Activated CD4-positive, alpha-beta T cell treated with anti-CD3 and anti-CD28 coated beads, Interleukin-2, amount 10 ng/mL, durations not matched to agents 7 days and 5 days (primary cell): ENCODE data around the gene DAZAP2. TPM values are rescaled to one million over a fixed set of nuclear protein-coding genes. Genes with fewer than 3 reads are reported as not detected.
A peak's percentile ranks its signal among the peaks of the same experiment; 100 is the strongest.
"Not testable (repeated sequence)": the region's sequence is repeated elsewhere in the genome, so short reads cannot be mapped to it uniquely, and the experiment has no call there.

ENCODE experiments used
- CTCF ChIA-PET: fragments of 350-600 bp; sonication (Branson Sonifier 250); formaldehyde crosslinking; loops from one replicate; lab custom pipeline; 2021; ENCODE audit warnings: antibody characterized with exemption; lab: Charles Lee
- POLR2A ChIA-PET: fragments of 350-600 bp; sonication (Branson Sonifier 250); formaldehyde crosslinking; loops from one replicate; lab custom pipeline; 2021; ENCODE audit warnings: antibody characterized with exemption; lab: Charles Lee
- DNase-seq: peaks from one replicate; pipeline ENCODE4 v3.0.0-alpha.2; 2020
- H3K27ac Mint-ChIP-seq: one replicate; pipeline ENCODE4 v1.8.0; 2021; ENCODE audit warnings: mild to moderate bottlenecking, moderate library complexity, mixed read lengths
- H3K27me3 Mint-ChIP-seq: one replicate; pipeline ENCODE4 v1.8.0; 2021; ENCODE audit warnings: mixed read lengths
- H3K36me3 Mint-ChIP-seq: one replicate; pipeline ENCODE4 v1.8.0; 2021; ENCODE audit warnings: low read depth, mixed read lengths
- H3K4me1 Mint-ChIP-seq: one replicate; pipeline ENCODE4 v1.8.0; 2021; ENCODE audit warnings: mixed read lengths
- H3K4me3 Mint-ChIP-seq: one replicate; pipeline ENCODE4 v1.8.0; 2021; ENCODE audit warnings: mild to moderate bottlenecking, moderate library complexity, mixed read lengths
- H3K9me3 Mint-ChIP-seq: one replicate; pipeline ENCODE4 v1.8.0; 2021; ENCODE audit warnings: mixed read lengths
- total RNA-seq, 2 experiments: library from RNA; stranded (reverse); gene quantifications; one replicate each; pipeline ENCODE4 v1.2.3, GENCODE V29; 2021

Gene DAZAP2
- total RNA-seq, 2 experiments from 2014 or later: 219 to 260 TPM

DNA sequence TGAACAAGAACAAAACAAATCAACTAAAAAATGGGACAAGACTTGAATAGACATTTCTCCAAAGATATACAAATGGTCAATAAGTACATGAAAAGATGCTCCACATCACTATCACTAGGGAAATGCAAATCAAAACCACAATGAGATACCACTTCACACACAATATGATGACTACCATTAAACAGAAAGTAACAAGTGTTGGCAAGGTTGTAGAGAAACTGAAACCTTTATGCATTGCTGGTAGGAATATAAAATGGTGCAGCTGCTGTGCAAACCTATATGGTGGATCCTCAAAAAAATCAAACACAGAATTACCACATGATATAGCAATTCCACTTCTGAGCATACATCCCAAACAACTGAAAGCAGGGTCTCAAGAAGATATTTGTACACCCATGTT is 26.4 kb downstream of the DAZAP2 start:
- Mint-ChIP-seq H3K9me3 (no peaks in the 10 kb centered on the region), H3K36me3 (peaks cover 4% of the 10 kb centered on the region), H3K27me3 (peaks cover 9% of the 10 kb centered on the region), H3K27ac (no peak overlapping the region), H3K4me1 (peaks cover 31% of the 10 kb centered on the region), H3K4me3 (no peak overlapping the region)
- CTCF ChIA-PET: no interaction called here
- DNase-seq: no peak
- POLR2A ChIA-PET: no interaction called here

DNA sequence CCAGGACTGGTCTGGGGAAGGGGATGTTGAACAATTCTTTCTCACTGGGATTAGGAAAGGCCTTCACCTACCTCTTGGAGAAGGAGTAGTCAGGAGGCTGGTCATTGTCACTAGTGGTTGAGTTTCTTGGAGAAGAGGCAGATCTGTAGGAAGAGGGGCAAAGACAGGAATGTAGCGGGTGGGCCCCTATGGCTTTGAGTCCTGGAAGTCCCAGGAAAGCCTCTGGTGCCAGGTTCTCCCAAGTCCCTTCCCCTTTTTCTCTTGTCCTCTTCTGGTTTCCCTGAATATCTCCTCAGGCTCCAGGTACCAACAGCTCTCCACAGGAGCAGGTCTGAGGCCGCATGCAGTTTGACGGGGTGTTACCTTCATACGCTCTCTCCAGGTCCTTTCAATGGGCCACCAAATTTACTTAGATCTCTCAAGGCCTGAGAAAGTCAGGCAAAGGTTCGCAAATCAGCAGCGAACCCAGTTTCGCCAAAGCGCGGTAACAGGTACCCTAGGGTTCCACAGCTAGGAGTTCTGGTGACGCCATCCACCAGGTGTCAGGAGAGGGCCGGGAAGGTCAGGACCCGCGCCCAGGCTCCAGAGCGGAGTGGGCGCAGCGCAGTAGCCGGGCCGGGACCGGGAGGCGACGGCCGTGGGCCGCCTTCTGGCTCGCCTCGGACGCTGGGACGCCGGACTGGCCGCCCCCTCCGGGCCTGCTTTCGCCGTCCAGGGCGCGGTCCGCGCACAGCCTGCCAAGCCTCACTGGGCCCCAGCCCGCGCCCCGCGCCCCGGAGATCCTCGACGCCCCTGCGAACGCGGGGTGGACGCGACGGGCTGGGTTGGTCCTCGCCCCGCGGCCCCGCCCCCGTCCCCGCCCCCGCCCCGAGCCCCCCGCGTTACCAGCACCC is 30.8 kb downstream of the DAZAP2 start:
- CTCF ChIA-PET: interaction anchor here (0.5 to 2.6 kb wide), 10 partner anchors 17 to 1130 kb away, joined by 3 to 20 read pairs (median 3); no protein-coding TSS in a partner anchor
- POLR2A ChIA-PET: no interaction called here
- Mint-ChIP-seq H3K27ac (peak overlapping the region; percentile 77), H3K9me3 (no peaks in the 10 kb centered on the region), H3K4me3 (peak overlapping the region; percentile 68), H3K4me1 (peaks cover 32% of the 10 kb centered on the region), H3K36me3 (peaks cover 4% of the 10 kb centered on the region), H3K27me3 (peaks cover 26% of the 10 kb centered on the region)
- DNase-seq: peak; percentile 64

DNA sequence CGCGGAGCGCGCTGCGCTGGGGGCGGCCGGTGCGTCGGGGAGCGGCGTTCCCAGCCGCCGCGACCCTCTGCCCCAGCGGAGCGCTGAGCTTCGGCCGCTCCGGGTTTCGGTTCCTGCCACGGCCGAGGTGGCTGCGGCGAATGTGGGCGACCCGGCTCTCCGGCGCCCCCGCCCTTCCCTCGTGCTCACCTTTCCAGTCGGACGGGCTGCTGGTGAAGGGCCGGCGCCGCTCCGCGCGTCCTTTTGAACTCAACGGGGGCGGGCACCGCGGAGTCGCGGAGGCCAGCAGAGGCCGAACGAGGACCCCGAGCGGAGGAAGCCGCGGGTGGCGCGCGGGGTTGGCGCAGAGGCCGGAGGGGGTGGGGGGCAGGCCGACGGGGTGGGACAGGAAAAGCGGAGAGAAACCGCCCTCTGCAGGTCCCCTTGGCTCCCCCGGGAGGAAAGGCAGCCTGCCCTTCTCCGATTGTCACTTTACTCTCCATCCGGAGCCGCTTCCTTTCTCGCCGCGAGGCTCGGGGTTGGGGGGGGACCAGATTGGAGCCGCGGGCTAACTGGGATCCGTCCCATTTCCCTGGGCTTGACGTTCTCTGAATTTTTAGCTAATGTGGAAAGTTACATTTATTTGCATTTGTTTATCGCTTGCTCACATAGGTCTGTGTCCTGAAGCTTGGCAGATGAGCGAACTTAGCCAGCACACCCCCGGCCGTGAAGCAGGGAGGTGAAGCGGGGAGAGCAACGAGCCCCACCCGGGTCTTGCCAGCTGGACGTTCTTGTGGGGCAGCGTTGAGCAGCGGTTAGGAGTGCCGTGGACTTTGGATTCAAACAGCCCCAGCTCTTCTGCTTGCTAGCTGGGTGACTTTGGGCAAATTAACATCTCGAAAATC is 31.7 kb downstream of the DAZAP2 start, which contains the start of gene SMAGP:
SMAGP (minus strand) TSS at position 349 of the 884 bp plus-strand sequence. CDS start 1,137 bp downstream, outside the sequence.
- Mint-ChIP-seq H3K27ac (peak within 1 kb of the TSS; percentile 64), H3K27me3 (peaks cover 26% of the 10 kb centered on the region), H3K9me3 (no peaks in the 10 kb centered on the region), H3K4me3 (peak within 1 kb of the TSS; percentile 75), H3K36me3 (peaks cover 4% of the 10 kb centered on the region), H3K4me1 (peaks cover 26% of the 10 kb centered on the region)
- CTCF ChIA-PET: interaction anchor here (0.6 to 2.6 kb wide), 10 partner anchors 16 to 1130 kb away, joined by 3 to 20 read pairs (median 3); no protein-coding TSS in a partner anchor
- POLR2A ChIA-PET: interaction anchor here (0.5 kb wide), 1 partner anchor 347 kb away, joined by 5 read pairs; no protein-coding TSS in a partner anchor
- peak; percentile 44 for DNase-seq

DNA sequence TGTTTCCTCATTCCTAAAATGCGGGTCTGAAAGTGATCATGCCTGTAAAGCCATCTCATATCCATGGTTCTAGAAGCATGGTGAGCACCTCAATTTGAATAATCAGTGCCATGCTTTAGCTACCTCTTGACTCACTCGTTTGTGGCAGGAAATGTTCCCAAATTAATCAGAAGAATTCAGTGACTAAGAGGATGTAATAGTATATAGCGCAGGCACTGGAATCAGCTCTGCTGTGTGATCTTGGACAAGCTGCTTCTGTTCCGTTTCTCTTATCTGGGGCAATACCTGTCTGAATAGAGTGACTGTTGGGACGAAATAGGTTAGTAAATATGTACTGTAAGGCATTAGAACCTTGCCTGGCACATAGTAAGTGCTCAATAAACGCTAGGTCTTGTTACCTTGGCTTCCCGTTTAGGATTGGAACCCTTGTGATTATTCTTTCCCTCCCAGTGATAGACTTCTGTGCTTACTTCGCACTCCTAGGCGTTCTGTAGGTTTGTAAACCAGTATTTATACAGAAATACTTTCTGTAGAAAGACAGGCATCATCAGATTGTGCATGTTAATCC is 32.4 kb downstream of the DAZAP2 start:
- H3K27ac Mint-ChIP-seq: peak overlapping the region; percentile 64
- H3K9me3 Mint-ChIP-seq: no peaks in the 10 kb centered on the region
- H3K4me3 Mint-ChIP-seq: peak overlapping the region; percentile 75
- POLR2A ChIA-PET: no interaction called here
- peaks cover 26% of the 10 kb centered on the region for H3K27me3 Mint-ChIP-seq
- CTCF ChIA-PET: interaction anchor here (0.7 to 2.6 kb wide), 6 partner anchors 15 to 80 kb away, joined by 3 to 20 read pairs (median 3); no protein-coding TSS in a partner anchor
- H3K4me1 Mint-ChIP-seq: peaks cover 20% of the 10 kb centered on the region
- DNase-seq: no peak
- peaks cover 3% of the 10 kb centered on the region for H3K36me3 Mint-ChIP-seq

DNA sequence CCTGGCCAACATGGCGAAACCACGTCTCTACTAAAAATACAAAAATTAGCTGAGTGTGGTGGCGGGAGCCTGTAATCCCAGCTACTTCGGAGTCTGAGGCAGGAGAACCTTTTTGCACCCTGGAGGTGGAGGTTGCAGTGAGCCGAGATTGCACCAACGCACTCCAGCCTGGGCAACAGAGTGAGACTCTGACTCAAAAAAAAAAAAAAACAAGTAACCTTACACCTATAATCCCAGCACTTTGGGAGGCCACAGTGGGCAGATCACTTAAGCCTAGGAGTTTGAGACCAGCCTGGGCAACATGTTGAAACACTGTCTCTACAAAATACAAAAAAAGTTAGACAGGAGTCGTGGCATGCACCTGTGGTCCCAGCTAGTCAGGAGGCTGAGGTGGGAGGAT is 34.2 kb downstream of the DAZAP2 start:
- DNase-seq, H3K36me3 Mint-ChIP-seq, H3K9me3 Mint-ChIP-seq, H3K27ac Mint-ChIP-seq, CTCF ChIA-PET, H3K4me3 Mint-ChIP-seq: not testable (repeated sequence)
- peaks cover 26% of the 10 kb centered on the region for H3K27me3 Mint-ChIP-seq
- peaks cover 18% of the 10 kb centered on the region for H3K4me1 Mint-ChIP-seq
- POLR2A ChIA-PET: interaction anchor here (0.6 kb wide), 1 partner anchor 46 kb away, joined by 3 read pairs; no protein-coding TSS in a partner anchor

DNA sequence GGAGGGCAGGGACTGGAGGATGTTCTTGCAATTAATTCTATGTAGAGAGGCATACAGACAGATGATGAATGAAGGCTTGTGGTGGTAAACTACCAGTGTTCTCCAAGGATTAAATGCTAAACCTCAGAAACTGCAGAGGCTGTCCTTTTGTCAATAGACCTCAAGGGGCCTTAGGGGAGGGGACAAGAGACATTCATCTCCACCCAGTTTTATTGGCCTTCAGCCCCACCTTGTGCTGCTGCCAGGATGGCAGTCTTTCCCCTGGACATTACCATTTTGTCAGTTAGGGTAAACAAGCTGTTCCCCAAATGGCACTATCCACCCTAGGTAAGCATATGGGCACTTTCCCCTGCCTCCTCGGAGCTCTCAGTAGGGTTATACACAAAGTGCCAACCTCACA is 36.5 kb downstream of the DAZAP2 start:
- H3K4me1 Mint-ChIP-seq: peaks cover 10% of the 10 kb centered on the region
- no peaks in the 10 kb centered on the region for H3K9me3 Mint-ChIP-seq
- ChIA-PET CTCF (interaction anchor here (0.9 to 1.5 kb wide), 3 partner anchors 17 to 117 kb away, joined by 3 to 5 read pairs (median 3); no protein-coding TSS in a partner anchor), POLR2A (no interaction called here)
- H3K4me3 Mint-ChIP-seq: no peak overlapping the region
- H3K27me3 Mint-ChIP-seq: peaks cover 18% of the 10 kb centered on the region
- H3K36me3 Mint-ChIP-seq: peaks cover under 1% of the 10 kb centered on the region
- H3K27ac Mint-ChIP-seq: no peak overlapping the region
- no peak for DNase-seq

DNA sequence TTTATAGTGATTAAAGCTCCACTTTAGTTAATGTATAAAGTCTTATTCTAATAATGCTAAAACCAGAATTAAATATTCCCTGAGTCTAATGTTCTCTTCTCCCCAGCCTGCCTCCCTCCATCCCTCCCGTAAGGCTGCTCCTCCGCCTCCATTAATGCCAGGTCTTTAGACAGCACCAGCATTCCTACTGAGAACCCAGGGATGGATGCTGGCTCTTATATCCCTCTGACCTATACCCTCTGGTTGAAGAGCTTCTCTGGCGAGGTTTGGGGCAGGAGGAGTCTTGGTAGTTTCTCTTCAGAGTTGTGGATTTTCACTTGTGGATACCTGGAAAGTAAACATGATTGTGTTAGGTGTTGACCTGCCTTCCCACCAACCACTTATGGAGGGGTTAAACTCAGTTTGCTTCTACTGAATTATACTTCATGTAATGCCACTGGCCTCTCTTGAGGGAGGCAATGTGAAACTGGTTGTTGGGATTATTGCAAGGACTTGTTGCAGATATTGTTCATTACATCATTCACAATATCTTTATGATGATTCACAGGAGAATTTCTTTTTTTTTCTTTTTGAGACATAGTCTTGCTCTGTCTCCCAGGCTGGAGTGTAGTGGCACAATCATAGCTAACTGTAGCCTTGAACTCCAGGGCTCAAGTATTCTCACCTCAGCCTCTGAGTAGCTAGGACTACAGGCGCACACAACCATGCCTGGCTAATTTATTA is 42.7 kb downstream of the DAZAP2 start:
- Mint-ChIP-seq H3K9me3 (no peaks in the 10 kb centered on the region), H3K4me3 (no peak overlapping the region), H3K27ac (no peak overlapping the region), H3K36me3 (peaks cover 33% of the 10 kb centered on the region), H3K4me1 (peaks cover 5% of the 10 kb centered on the region), H3K27me3 (no peaks in the 10 kb centered on the region)
- ChIA-PET POLR2A (no interaction called here), CTCF (interaction anchor here (0.6 to 1.7 kb wide), 2 partner anchors 60 to 490 kb away, joined by 3 to 5 read pairs; no protein-coding TSS in a partner anchor)
- no peak for DNase-seq

DNA sequence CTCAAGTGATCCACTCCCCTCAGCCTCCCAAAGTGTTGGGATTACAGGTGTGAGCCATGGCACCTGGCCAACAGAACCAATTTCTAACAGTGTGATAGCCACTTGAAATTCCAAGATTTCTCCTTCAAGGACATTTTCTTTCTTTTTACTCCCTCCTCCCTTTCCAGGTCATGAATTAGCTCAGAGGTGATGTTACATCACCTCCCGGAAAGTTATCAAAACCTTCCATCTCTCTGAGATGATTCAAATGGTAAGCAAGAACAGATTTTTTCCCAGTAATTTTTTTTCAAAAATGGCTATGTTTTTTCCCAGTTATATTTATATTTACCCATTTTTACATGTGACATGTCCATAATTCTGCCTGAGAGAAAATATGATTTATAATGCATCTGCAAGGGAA is 47.2 kb downstream of the DAZAP2 start:
- peak overlapping the region; percentile 46 for H3K27ac Mint-ChIP-seq
- H3K36me3 Mint-ChIP-seq: peaks cover 48% of the 10 kb centered on the region
- no peak overlapping the region for H3K4me3 Mint-ChIP-seq
- H3K4me1 Mint-ChIP-seq: peaks cover 3% of the 10 kb centered on the region
- H3K9me3 Mint-ChIP-seq: no peaks in the 10 kb centered on the region
- H3K27me3 Mint-ChIP-seq: no peaks in the 10 kb centered on the region
- ChIA-PET CTCF (interaction anchor here (1.1 to 1.7 kb wide), 4 partner anchors 15 to 56 kb away, joined by 3 to 8 read pairs (median 3); no protein-coding TSS in a partner anchor), POLR2A (no interaction called here)
- DNase-seq: no peak

DNA sequence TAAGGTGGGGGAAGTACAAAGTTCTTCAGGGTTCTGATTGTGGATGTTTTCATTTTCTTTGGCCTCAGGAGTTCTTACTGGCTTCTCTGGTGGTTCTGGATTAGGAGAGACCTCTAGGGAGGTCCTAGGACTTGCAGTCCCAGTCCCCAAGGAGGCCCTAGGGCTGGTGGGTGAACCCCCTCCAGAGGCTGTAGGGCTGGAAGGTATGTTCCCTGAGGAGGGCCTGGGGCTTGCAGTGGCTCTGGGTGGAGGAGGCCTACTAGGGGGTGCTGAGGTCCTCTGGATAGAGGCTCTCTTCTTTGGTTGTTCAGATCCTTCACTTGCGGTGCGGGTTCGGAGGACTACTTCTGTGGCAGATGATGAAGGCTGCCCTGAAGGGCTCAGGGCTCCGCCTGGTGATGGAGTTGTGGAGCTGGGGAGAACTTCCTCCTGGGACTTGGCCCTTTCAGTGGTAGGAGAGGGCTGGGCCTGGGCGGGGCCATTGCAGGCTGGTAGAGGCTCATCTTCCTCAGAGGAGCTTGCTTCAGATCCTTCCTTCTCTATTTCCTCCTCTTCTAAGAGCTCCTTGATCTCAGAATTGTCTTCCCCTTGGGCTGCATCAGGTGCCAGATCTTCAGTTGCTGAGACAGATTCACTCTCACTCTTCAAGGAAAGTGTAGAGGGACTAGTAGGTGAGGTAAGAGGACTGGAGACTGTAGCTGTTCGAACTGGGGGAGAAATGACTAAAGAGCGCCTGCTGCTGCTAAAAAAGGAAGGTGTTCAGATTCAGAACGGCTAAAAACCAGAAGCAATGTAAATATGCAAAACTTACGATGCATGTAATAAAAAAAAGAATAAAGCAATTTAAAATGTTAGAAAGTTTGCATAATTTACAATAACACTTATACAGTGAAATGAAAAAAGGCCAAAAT is 53.2 kb downstream of the DAZAP2 start:
- H3K27me3 Mint-ChIP-seq, H3K4me1 Mint-ChIP-seq, H3K9me3 Mint-ChIP-seq, POLR2A ChIA-PET, H3K27ac Mint-ChIP-seq, H3K4me3 Mint-ChIP-seq, DNase-seq: not testable (repeated sequence)
- peaks cover 61% of the 10 kb centered on the region for H3K36me3 Mint-ChIP-seq
- CTCF ChIA-PET: interaction anchor here (0.5 to 1.7 kb wide), 3 partner anchors 16 to 24 kb away, joined by 3 to 5 read pairs (median 3); no protein-coding TSS in a partner anchor
